ENCODE data around the gene NR2F1-AS1. TPM values are rescaled to one million over a fixed set of nuclear protein-coding genes. Genes with fewer than 3 reads are reported as not detected.

The NR2F1-AS1 gene
- total RNA-seq, 1 donor = 11.8 TPM

- no peak for TF ChIP-seq CTCF (IDR thresholded peaks at IDR 0.05; ENCODE audit: insufficient read depth, low read length)
- DNase-seq (ENCODE audit: low read depth) = no peak
- no peak overlapping the region for H3K4me3 ChIP-seq (ENCODE audit: low read depth, low read length)
Observed at GRCh38 chr5:93588352-93589151, 7.5 kb upstream of the NR2F1-AS1 start.

- peak overlapping the region; percentile 5 for H3K4me3 ChIP-seq (ENCODE audit: low read depth, low read length)
- TF ChIP-seq CTCF (IDR thresholded peaks at IDR 0.05; ENCODE audit: insufficient read depth, low read length) = no peak
- no peak for DNase-seq (ENCODE audit: low read depth)
Observed at GRCh38 chr5:93587597-93588351, 6.8 kb upstream of the NR2F1-AS1 start.

- peak overlapping the region; percentile 19 for H3K4me3 ChIP-seq (ENCODE audit: low read depth, low read length)
- no peak for DNase-seq (ENCODE audit: low read depth)
- no peak for TF ChIP-seq CTCF (IDR thresholded peaks at IDR 0.05; ENCODE audit: insufficient read depth, low read length)
Observed at GRCh38 chr5:93586736-93587596, 5.9 kb upstream of the NR2F1-AS1 start.

GRCh38 chr5:93585767-93586385, 4.9 kb upstream of the NR2F1-AS1 start:
- no peak for TF ChIP-seq CTCF (IDR thresholded peaks at IDR 0.05; ENCODE audit: insufficient read depth, low read length)
- peak overlapping the region; percentile 89 for H3K4me3 ChIP-seq (ENCODE audit: low read depth, low read length)
- DNase-seq (ENCODE audit: low read depth) = peak; percentile 32

GRCh38 chr5:93585041-93585766, 4.2 kb upstream of the NR2F1-AS1 start:
- peak overlapping the region; percentile 89 for H3K4me3 ChIP-seq (ENCODE audit: low read depth, low read length)
- no peak for TF ChIP-seq CTCF (IDR thresholded peaks at IDR 0.05; ENCODE audit: insufficient read depth, low read length)
- peak; percentile 43 for DNase-seq (ENCODE audit: low read depth)

Measured in fibroblast of the aortic adventitia (primary cell).